Heart left ventricle (tissue), 13 donors: Measurements from ENCODE around the gene F12.

ENCODE experiments used
- POLR2A ChIP-seq, 2 donors: fragments of 450-650 bp; IDR thresholded peaks; one replicate each; pipeline ENCODE4 v1.6.1; 2017; ENCODE audit warnings: antibody characterized with exemption in 2 of 2, mild to moderate bottlenecking in 2 of 2, moderate library complexity in 2 of 2
- TF ChIP-seq, protein P1 (sequence below), 12 donors: fragments of 200-600 bp; sonication (generic) in 4 of 12; IDR thresholded peaks; one replicate each; pipeline versions ENCODE4 v1.5.0 to v1.8.0; 2018 to 2022; ENCODE audit warnings: antibody characterized with exemption in 12 of 12, mild to moderate bottlenecking in 5 of 12
- donor health status: ischemic (EF 13 %, LVEDD 7.1; RV severe dilation, severe dysfunction).
- donor health status: DM: no; HTN: yes; CAD: no.
- donor health status: DM: no; HTN: no; CAD: no.
- donor health status: ischemic (EF 25% LVEDD 6.9; RV normal size, moderate dysfunction).
- donor health status: ischemic (EF 25% LVEDD 5.7; RV mildly dilated, moderate dysfunction).
- donor health status: ischemic (EF 35%, LVEDD 5.7; RV mildly dilated, moderate dysfunction).
- donor health status: nonischemic (EF 11% LVEDD 7.7; RV severe dilation, severe dysfunction).
- donor health status: DM: yes; HTN: yes; CAD: no.
- donor health status: PGD.
- donor health status: ischemic (EF 29% LVEDD 5.4; RV normal size, mild dysfunction).
- donor health status: nonischemic (EF 23%, LVEDD 6.1; RV moderate dilation, normal function).

DNA sequence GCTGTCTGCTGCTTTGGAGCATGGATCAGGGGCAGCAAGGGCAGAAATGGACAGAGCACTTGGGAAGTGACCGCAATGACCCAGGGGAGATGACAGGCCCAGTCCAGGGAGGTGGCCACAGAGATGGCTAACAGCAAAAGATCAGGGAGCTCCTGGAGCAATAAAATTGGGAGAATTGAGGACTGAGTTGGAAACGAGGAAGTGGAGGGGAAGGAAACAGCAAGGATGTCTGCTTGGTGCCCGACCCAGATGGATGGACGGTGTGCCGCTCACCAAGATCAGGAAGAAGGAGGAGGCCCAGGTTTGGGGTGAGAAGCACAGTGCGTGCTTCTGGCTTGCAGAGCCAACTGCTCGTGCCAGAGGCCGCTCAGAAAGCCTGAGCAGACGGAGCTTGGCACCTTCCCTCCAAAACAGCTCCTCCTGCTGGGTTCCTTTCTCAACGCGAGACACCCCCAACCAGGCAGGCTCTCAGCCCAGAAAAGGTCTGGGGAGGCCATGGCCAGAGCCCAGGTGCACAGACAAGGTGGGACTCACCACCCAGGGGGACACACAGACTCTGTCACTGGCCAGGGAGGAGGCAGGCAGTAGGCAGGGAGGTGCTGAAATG, 26.8 kb downstream of the F12 start:
- TF ChIP-seq, protein P1, sequence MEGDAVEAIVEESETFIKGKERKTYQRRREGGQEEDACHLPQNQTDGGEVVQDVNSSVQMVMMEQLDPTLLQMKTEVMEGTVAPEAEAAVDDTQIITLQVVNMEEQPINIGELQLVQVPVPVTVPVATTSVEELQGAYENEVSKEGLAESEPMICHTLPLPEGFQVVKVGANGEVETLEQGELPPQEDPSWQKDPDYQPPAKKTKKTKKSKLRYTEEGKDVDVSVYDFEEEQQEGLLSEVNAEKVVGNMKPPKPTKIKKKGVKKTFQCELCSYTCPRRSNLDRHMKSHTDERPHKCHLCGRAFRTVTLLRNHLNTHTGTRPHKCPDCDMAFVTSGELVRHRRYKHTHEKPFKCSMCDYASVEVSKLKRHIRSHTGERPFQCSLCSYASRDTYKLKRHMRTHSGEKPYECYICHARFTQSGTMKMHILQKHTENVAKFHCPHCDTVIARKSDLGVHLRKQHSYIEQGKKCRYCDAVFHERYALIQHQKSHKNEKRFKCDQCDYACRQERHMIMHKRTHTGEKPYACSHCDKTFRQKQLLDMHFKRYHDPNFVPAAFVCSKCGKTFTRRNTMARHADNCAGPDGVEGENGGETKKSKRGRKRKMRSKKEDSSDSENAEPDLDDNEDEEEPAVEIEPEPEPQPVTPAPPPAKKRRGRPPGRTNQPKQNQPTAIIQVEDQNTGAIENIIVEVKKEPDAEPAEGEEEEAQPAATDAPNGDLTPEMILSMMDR (IDR thresholded peaks at IDR 0.05), result peak in 9 of 12 donors; percentile 9 to 41 (median 25)
- TF ChIP-seq POLR2A (IDR thresholded peaks at IDR 0.05), result no peak
